ENCODE measurements around the gene MCTP2.

MCTP2 gene

GRCh38 chr15:94363382-94363781 is 132.0 kb downstream of the MCTP2 start:
- DNase-seq = no peak

- DNase-seq = no peak
Observed at GRCh38 chr15:94366781-94367180, 135.4 kb downstream of the MCTP2 start.

GRCh38 chr15:94367726-94368535 is 136.6 kb downstream of the MCTP2 start:
- no peak for DNase-seq

- no peak for DNase-seq
Observed at GRCh38 chr15:94370206-94370935, 139.0 kb downstream of the MCTP2 start.

- DNase-seq = no peak
Observed at GRCh38 chr15:94370936-94371285, 139.6 kb downstream of the MCTP2 start.

- no peak for DNase-seq
Observed at GRCh38 chr15:94372821-94373220, 141.5 kb downstream of the MCTP2 start.

- DNase-seq = no peak
Observed at GRCh38 chr15:94375997-94376396, 144.6 kb downstream of the MCTP2 start.

GRCh38 chr15:94379986-94380385 is 148.6 kb downstream of the MCTP2 start:
- no peak for DNase-seq

- DNase-seq = no peak
Observed at GRCh38 chr15:94380798-94381197, 149.4 kb downstream of the MCTP2 start.

- no peak for DNase-seq
Observed at GRCh38 chr15:94381384-94381783, 150.0 kb downstream of the MCTP2 start.

- no peak for DNase-seq
Observed at GRCh38 chr15:94383041-94383440, 151.7 kb downstream of the MCTP2 start.

- DNase-seq = no peak
Observed at GRCh38 chr15:94383706-94384105, 152.3 kb downstream of the MCTP2 start.

- DNase-seq = no peak
Observed at GRCh38 chr15:94385441-94385840, 154.1 kb downstream of the MCTP2 start.

- no peak for DNase-seq
Observed at GRCh38 chr15:94386351-94386750, 155.0 kb downstream of the MCTP2 start.

- DNase-seq = no peak
Observed at GRCh38 chr15:94387442-94387841, 156.1 kb downstream of the MCTP2 start.

- no peak for DNase-seq
Observed at GRCh38 chr15:94387849-94388441, 156.6 kb downstream of the MCTP2 start.

- no peak for DNase-seq
Observed at GRCh38 chr15:94395640-94396039, 164.3 kb downstream of the MCTP2 start.

- DNase-seq = no peak
Observed at GRCh38 chr15:94397337-94397736, 166.0 kb downstream of the MCTP2 start.

- DNase-seq = no peak
Observed at GRCh38 chr15:94398001-94398400, 166.6 kb downstream of the MCTP2 start.

GRCh38 chr15:94400526-94401298 is 169.4 kb downstream of the MCTP2 start:
- no peak for DNase-seq

- no peak for DNase-seq
Observed at GRCh38 chr15:94403331-94403730, 172.0 kb downstream of the MCTP2 start.

GRCh38 chr15:94404733-94405283 is 173.4 kb downstream of the MCTP2 start:
- DNase-seq = no peak

- DNase-seq = no peak
Observed at GRCh38 chr15:94411285-94411684, 179.9 kb downstream of the MCTP2 start.

Data from midbrain (tissue), 1 donor.